Measurements from ENCODE around the gene TMEM8B.

GRCh38 chr9:35852267-35852815 lies 23.3 kb downstream of the TMEM8B start:
- TF ChIP-seq CTCF (conservative IDR thresholded peaks at IDR 0.05; ENCODE audit: low read length), result no peak
- no peak for TF ChIP-seq EZH2phosphoT487 (IDR thresholded peaks at IDR 0.05; ENCODE audit: borderline replicate concordance)

Measured in Loucy (cell line).